CD4-positive, alpha-beta T cell treated with Interleukin-12 subunit alpha and Interleukin-12 subunit beta, for 1 hour (primary cell): ENCODE results near the gene CTXN1.
"Not testable (repeated sequence)": the region's sequence is repeated elsewhere in the genome, so short reads cannot be mapped to it uniquely, and the experiment has no call there.

Experiments used
- DNase-seq: peaks from one replicate; pipeline ENCODE4 v3.0.0-alpha.2; 2020

Gene CTXN1

GRCh38 chr19:7924651-7925170, 1.2 kb downstream of the CTXN1 start:
- no peak for DNase-seq

GRCh38 chr19:7924241-7924640, 1.7 kb downstream of the CTXN1 start:
- DNase-seq, result no peak

- DNase-seq, result no peak
Measured at GRCh38 chr19:7923295-7924191, 2.4 kb downstream of the CTXN1 start.

- DNase-seq, result no peak
Measured at GRCh38 chr19:7922836-7923195, 3.1 kb downstream of the CTXN1 start.

DNA sequence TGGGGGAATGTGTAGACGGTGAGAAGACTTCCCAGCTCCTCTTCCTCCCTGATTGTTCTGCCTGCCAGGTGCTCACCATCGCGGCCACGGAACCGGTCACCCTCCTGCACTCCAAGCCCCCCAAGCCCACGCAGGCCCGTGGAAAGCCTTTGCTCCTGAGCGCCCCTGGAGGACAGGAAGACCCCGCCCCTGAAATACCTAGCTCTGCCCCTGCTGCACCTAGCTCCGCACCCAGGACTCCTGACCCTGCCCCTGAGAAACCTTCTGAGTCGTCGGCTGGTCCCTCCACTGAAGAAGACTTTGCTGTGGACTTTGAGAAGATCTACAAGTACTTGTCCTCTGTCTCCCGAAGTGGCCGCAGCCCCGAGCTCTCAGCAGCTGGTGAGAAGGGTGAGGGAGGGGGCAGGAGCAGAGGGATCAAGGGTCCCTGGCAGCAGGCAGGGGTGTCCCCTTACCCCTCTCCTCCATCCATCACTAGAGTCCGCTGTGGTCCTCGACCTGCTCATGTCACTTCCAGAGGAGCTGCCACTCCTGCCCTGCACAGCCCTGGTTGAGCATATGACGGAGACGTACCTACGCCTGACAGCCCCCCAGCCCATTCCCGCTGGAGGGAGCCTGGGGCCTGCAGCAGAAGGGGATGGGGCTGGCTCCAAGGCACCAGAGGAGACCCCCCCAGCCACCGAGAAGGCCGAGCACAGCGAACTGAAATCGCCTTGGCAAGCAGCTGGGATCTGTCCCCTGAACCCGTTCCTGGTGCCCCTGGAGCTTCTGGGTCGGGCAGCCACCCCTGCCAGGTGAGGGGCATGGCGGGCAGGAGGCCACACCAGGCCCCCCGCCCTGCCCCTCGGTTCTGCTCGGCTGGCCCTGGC, 3.7 kb downstream of the CTXN1 start:
- no peak for DNase-seq

GRCh38 chr19:7921302-7921966, 4.5 kb downstream of the CTXN1 start:
- DNase-seq, result no peak

- DNase-seq, result peak; percentile 99
Measured at GRCh38 chr19:7920519-7921301, 5.2 kb downstream of the CTXN1 start.

DNA sequence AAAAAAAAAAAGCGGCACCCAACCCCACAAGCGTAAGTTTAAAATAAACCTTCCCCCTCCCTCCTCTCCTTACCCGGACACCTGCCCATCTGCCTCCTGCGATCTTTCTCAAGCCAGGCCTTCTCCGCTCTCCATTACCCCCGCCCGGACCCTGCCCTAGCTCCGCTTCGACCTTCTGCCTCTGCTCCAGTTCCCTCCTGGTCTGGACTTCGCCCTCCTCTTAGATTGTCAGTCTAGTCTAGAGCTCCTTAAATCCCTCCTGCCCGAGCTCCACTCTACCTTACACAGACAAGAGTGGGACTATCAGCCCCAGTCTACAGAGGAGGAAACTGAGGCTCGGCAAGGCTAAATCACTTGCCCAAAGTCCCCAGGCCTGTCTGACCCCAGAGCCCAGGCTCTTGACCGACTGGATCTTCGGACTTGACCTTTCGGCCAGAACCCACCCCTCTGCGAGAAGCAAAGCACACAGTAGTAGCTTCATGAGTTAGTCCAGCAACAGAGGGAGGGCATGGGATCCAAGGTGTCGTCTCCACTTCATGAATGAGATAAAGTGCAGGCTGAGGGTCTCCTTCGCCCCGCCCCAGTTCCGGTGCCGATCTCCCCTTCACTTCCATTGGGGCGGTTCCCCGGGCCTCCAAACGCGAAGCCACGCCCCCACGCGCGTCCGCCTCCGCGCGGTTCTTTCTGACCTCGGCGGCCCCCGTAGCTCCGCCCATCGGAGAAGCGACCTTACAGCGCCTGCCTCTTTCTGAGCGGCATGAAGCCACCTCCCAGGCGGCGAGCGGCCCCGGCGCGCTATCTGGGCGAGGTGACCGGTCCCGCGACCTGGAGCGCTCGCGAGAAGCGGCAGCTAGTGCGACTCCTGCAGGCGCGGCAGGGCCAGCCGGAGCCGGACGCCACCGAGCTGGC, 6.1 kb downstream of the CTXN1 start, which contains the start of gene SNAPC2:
Gene SNAPC2, plus strand, starts transcription at position 729 of the 909 bp plus-strand sequence. Its CDS starts 29 bp downstream, at position 758.
- peak; percentile 97 for DNase-seq

DNA sequence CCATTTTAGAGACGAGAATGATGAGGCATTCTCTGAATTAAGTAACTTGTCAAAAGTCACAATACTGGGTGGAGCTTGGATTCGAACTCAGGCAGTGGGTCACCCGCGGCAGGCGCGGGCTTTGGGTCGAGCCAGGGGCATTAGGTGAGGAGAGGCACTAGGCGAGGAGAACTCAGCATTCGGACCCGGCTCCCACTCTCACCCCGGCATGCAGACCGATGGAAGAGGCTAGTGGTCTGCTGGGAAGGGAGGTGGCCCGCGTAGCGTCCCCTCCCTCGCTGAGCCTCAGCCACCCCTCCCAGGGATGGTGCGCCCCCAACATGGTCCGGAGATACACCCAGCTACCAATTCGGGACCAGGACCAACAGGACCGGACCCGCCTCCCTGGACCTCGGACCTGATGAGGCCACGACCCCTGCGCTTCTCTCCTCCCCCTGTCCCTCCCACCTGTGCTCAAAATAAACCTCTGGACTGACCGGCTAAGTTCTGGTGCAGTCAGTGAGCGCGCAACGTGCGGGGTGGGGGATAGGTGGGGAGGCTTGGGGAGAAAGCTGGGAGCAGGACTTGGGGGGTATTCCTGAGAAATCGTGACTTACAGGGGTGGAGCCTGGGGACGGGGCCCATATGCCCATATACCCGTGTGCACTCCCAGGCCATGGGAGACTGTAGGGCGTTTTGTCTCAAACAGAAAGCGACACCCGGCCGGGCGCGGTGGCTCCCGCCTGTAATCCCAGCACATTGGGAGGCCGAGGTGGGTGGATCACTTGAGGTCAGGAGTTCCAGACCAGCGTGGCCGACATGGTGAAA, 7.1 kb downstream of the CTXN1 start:
- no peak for DNase-seq

DNA sequence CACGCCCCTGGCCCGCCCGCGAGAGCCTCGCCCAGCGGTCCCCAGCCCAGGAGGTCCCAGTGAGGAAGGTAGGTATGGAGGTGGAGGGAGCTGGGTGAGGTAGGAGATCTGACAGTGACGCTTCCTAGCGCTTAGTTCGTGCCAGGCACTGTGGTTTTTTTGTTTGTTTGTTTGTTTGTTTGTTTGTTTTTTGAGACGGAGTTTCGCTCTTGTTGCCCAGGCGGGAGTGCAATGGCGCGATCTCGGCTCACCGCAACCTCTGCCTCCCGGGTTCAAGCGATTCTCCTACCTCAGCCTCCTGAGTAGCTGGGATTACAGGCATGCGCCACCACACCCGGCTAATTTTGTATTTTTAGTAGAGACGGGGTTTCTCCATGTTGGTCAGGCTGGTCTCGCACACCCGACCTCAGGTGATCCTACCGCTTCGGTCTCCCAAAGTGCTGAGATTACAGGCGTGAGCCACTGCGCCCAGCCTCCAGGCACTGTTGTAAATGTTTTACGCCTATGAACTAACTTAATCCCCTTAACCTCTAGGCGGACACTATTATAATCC, 7.8 kb downstream of the CTXN1 start:
- DNase-seq, result not testable (repeated sequence)

GRCh38 chr19:7917267-7918061, 8.5 kb downstream of the CTXN1 start:
- peak; percentile 68 for DNase-seq

- DNase-seq, result no peak
Measured at GRCh38 chr19:7916955-7917266, 9.0 kb downstream of the CTXN1 start.

DNA sequence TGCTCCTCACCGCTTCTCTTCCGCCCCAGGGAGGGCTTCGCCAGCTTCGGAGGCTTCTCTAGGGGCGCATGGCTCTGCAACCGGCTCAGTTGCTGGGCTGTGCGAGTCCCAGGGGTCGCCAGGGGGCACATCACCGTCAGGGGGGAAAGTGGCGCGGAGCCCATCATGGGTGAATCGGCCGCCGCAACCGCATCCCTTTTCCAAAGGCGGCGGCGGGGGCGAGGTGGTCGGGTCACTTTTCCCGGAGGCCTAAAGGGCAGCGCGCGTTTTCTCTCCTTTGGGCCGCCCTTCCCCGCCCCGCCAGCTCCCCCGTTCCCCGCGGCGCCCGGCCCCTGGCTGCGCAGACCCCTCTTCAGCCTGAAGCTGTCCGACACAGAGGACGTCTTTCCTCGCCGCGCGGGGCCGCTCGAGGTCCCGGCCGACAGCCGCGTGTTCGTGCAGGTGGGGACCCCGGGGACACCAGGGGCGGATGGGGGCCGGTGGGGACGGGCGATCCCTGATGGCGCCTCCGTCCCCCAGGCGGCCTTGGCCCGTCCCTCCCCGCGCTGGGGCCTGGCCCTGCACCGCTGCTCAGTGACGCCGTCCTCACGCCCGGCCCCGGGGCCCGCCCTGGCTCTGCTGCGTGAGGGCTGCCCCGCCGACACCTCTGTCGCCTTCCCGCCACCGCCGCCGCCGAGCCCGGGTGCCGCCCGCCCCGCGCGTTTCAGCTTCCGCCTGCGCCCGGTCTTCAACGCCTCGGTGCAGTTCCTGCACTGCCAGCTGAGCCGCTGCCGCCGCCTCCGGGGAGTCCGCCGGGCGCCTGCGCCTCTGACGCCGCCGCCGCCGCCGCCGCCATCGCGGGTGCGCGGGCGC, 9.6 kb downstream of the CTXN1 start:
- peak; percentile 68 for DNase-seq

GRCh38 chr19:7915250-7916102, 10.5 kb downstream of the CTXN1 start:
- DNase-seq, result no peak

- no peak for DNase-seq
Measured at GRCh38 chr19:7914598-7915045, 11.3 kb downstream of the CTXN1 start, which contains the start of gene TGFBR3L. TSS of gene TGFBR3L (plus strand) at chr19:7914830.

- no peak for DNase-seq
Measured at GRCh38 chr19:7914099-7914498, 11.8 kb downstream of the CTXN1 start.

GRCh38 chr19:7913652-7914051, 12.3 kb downstream of the CTXN1 start:
- no peak for DNase-seq
